T-helper 1 cell treated with Interleukin-12 subunit alpha and Interleukin-12 subunit beta and Interleukin-4 antibody, amounts not matched to agents 30 ng/mL and 1 ng/mL, for 36 hours (primary cell): ENCODE measurements around the gene CHST1. TPM values are rescaled to one million over a fixed set of nuclear protein-coding genes. Genes with fewer than 3 reads are reported as not detected.

Experiments
- intact Hi-C: fragments of 100-400 bp; cut with micrococcal nuclease; formaldehyde crosslinking; loops from one replicate; pipeline ENCODE4 v1.15.1; 2024
- total RNA-seq: library from RNA; stranded (reverse); gene quantifications from 2 replicates; pipeline ENCODE4 v1.2.3, GENCODE V29; 2022

The CHST1 gene
- total RNA-seq, 1 donor from 2014 or later, result 0.17 TPM

- intact Hi-C loops, result no loop called here
Observed at GRCh38 chr11:45675646-45676045, 10.2 kb upstream of the CHST1 start.

DNA sequence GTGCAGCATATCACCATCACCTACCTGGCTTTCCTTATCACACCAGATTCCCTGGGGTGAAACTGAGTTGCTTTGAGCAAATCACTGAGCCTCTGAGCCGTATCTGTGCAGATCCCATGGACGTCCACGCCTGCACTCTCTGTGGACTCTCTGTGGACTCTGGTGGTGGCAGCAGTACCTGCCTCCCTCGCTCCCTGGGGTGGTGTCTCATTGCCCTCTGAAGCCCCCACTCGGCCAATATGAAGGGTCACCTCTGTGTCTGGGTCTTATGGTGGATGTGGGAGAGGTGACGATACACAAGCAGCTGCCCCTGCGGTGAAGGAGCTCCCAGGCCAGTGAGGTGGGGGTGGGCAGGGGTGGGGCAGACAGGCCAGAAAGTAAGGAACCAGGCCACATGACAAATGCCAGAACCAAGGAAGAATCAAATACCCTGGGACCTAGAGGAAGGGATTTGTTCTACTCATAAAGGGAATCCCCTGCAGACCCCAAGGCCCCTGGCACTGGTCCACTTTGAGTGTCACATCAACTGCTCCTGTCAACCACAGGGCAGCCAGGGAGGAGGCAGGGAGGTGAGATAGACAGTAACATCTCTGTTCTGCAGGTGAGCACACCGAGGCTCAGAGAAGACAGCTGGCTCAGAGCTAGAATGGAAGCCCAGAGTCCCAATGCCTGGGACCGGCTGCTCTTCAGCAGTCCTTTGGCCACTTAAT is 9.2 kb upstream of the CHST1 start:
- intact Hi-C loops, result no loop called here

DNA sequence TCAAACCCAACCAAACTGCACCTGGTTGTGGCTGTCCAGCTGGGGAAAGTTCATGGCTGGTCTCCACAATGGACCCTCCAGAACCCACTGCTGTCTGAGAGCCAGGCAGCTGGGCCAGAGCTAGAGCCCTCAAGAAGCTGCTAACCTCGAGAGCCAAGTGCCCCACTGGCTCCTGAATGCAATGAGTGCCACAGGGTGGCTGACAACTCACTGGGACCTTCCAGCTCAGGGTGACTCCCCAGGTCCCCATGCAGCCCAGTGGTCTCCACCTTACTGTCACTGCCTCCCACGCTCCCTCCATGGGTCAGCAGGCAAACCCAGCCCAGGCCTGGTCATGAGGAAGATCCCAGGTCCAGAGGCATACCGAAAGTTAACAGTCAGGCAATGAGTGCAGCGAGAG is 8.0 kb upstream of the CHST1 start:
- intact Hi-C loops, result no loop called here

DNA sequence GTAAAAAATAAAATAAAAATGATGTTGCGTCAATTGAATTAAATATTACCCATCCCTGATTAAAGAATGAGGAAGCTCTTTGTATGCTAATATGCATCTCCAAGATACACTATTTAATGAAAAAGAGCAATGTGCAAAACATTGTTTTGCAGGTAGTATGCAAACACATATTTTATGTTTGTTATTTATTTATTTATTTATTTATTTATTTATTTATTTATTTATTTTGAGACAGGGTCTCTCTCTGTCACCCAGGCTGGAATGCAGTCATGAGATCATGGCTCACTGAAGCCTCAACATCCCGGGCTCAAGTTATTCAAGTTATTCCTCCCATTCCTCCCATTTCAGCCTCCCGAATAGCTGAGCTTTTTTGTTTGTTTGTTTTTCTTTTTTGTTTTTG is 7.2 kb upstream of the CHST1 start:
- intact Hi-C loops, result no loop called here

DNA sequence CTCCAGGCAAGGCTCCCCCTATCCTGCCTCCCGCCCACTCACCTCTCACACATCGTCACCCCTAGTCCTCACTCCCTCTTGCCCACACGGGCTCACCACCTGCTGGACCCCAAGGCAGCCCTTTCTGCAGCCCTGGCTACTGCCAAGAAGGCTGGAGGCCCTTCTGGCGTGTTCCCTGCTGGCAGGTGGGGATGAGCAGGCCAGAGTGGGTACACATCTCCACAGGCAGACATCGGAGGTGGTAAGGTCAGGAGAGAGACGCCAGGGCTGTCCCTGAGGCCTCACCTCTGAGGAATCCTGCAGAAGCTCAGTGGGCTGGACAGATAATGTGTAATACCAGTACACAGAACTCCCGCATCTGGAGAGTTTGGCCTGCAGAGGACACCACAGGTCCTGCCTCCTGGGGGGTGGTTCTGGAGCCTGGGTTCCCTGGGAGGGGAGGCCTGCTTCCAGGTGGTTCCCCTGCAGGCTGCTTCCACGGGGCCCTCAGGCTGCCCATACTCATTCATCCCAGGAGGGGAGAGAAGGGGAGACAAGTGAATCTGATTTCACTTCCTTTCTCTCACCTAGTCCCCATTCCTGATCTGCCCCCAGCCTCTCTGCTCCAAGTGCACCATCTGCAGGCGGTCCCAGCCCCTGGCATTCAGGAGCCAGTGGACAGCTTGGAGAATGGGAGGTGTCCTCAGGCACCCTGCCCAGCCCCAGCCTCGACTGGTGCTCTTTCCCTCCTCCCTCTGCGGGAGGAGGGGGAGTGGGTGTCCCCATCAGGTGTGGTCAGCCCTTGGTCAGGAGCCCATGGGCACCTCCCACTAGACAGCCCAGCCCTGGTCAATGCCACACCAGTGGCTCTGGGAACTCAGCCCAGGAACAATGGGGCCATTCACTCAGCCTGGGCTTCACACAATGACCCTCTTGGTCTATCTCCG is 6.1 kb upstream of the CHST1 start:
- intact Hi-C loops, result no loop called here

- intact Hi-C loops, result no loop called here
Observed at GRCh38 chr11:45670386-45671135, 5.1 kb upstream of the CHST1 start.

DNA sequence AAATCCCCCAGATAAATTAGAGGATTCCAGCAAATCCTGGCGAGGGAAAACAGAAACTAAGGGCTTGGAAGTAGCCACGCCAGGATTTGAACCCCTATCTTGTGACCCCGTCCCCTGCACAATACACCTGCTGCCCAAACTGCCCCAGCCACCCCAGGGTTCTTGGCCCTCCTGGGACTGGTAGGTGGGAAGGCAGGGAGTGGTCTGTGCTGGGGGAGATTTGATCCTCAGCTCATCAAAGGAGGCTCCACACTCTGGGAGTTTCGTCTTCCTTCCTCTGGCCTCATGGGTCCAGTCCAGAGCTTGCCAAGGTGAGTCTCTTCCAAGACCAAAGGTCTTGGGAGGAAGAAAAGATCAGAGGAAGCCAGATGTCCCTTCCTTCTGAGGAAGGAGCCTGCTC is 4.5 kb upstream of the CHST1 start:
- intact Hi-C loops, result no loop called here

DNA sequence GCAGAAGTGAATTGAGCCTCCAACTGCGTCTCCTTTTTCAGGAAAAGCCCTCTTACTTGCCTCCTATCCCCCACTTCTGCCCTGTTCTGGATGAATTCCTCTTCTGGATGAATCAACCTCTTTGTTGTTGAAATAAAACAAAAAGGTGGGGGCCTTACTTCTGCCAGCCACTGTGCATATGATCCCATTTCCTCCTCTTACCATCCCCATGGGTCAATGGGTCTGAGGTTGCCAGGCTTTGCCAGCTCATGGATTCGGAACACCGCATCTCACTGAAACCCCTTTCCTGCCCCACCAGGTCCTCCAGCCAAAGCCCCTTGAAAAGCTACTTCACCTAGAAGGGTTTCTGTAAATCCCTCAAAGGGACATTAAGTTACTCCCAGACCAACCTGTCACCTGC is 3.7 kb upstream of the CHST1 start:
- intact Hi-C loops, result no loop called here

- intact Hi-C loops, result no loop called here
Observed at GRCh38 chr11:45667929-45668680, 2.7 kb upstream of the CHST1 start.

DNA sequence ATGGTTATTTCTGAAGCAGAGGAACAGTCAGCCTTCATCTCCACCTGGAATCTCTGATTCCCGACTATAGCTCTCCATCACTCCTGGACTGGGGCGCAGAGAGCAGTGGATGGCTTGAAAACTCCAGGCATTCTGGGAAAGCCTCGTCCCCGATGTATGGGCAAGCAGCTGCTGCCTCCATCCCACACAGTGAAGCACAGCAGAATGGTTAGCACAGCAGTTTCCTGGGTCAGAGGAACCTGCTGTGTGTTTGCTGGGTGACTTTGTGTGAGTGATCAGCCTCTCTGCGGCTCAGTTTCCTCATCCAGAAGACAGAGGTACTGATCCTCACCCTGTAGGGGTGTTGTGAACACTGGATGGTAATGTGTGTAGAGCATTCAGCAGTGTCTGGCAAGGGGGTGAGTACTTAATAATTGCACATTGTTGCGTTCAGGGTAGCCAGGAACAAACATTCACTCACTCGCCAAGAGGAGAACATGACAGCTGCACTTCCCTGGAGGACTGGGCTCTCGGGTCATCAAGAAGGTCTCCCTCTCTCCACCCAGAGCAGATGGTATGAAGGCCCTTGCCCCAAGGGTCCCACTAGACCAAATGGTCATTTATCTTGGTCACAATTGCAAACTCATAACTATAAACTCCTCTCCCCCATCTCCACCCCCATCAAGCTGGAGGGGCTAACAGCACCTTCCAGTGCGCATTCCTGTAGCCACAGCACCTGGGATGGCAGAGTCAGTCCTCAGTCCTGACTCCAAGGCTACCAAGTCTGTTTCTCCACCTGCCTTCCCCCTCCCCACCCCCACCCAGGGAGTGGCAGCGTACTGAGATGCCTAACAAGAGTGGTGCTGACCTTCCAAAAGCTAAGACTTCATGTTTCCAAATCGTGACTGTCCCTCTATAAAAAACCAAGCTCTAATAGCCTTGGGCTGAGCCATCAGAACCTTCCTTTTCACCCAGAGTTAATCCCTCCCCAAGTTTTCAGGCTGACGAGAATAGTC is 1.5 kb upstream of the CHST1 start:
- intact Hi-C loops, result no loop called here

- intact Hi-C loops, result no loop called here
Observed at GRCh38 chr11:45665933-45666647, 668 bp upstream of the CHST1 start.

GRCh38 chr11:45664376-45665205 is 831 bp downstream of the CHST1 start:
- intact Hi-C loops, result no loop called here

- intact Hi-C loops, result no loop called here
Observed at GRCh38 chr11:45663486-45664375, 1.7 kb downstream of the CHST1 start.

DNA sequence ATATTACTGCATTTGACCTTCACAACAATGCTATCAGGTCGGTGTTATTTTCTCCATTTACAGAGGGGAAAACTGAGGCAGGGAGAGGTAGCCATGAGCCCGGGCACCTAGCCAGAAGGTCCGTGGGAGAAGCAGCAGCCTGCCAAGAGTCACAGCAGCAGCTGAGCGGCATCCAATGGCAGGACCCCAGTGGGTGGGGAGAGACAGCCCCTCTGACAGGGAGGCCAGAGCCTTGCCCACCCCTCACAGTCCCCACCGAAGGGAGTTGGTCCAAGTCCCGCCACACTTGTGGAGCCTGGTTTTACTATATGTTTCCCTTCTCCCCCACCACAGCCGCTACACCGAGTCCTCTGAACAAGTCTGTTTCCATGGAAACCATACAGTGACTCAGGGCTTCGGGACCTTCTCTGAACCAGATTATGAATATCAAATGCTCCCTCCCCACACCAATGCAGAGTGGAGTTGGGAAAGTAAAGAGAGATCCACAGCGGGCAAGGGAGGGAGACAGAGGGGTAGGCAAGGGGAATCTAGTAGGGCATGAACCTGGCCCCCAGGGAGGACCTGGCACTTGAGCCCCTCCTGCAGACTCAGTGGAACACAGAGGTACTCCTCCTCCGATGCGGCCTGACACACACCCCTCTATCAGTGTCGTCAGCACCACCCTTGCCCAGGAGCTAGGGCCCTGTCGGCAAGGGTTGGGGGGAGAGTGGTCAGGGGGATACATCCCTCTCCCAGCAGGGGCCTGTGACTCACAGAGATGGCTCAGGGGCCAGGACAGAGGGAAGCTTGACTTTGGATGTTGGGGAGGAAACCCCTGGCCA is 2.5 kb downstream of the CHST1 start:
- intact Hi-C loops, result no loop called here

DNA sequence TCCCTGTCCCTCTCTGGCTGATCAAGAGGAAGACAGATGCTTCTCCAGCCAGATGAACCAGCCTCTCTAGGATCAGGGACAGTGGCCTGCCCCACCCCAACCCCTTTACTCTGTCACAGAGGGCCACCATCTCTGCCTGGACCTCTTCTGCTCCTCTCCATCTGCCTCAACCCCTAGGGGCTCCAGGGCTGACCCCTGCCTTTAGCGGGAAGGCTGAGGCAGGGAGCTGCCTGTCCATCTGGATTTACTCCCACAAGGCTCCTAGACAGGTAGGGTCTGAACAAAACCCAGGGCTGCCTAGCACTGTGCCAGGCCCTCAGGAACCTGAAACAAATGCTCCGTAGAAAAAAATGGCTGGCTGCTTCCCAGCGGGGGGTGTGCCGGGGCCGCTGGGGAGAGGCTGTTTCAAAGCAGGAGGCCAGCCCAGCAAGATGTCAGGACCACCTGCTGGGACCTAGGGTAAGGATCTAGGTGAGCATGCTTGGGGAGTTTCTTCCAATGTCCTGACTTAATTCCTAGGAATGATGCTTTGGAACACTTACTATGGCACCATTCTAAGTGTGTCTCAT is 3.2 kb downstream of the CHST1 start:
- intact Hi-C loops, result no loop called here

- intact Hi-C loops, result no loop called here
Observed at GRCh38 chr11:45661439-45662055, 3.9 kb downstream of the CHST1 start.
